A673 (cell line): ENCODE measurements around the gene UFD1.

ENCODE experiments used
- CTCF ChIP-seq: fragments of 300-800, 200-600 bp; sonication (generic); conservative IDR thresholded peaks from 2 replicates; pipeline ENCODE4 v1.5.1; 2017; ENCODE audit warnings: low read depth, mild to moderate bottlenecking, antibody characterized with exemption, low read length, moderate library complexity, mixed read lengths
- EZH2 ChIP-seq: fragments of 200-600 bp; sonication (generic); IDR thresholded peaks from 2 replicates; pipeline ENCODE4 v1.6.1; 2017; ENCODE audit warnings: borderline replicate concordance, low read depth, mild to moderate bottlenecking, mixed read lengths, antibody characterized with exemption, low read length; ENCODE audit not compliant: poor library complexity, severe bottlenecking

GRCh38 chr22:19482297-19482696 lies 3.3 kb upstream of the UFD1 start:
- TF ChIP-seq CTCF (no peak), EZH2 (no peak)
